AG10803 (cell line): ENCODE measurements around the gene RILPL2.

Experiments used
- DNase-seq: peaks from one replicate; pipeline ENCODE4 v3.0.0; 2010; ENCODE audit warnings: low read depth
- H3K4me3 ChIP-seq: 2 replicates; pipeline ENCODE4 v1.5.1; 2011; ENCODE audit warnings: mild to moderate bottlenecking, low read length, control low read depth
- TF ChIP-seq, protein P1 (sequence below): conservative IDR thresholded peaks from 2 replicates; pipeline ENCODE4 v1.5.1; 2011; ENCODE audit warnings: mild to moderate bottlenecking, low read length, control low read depth, inconsistent platforms

Gene RILPL2

DNA sequence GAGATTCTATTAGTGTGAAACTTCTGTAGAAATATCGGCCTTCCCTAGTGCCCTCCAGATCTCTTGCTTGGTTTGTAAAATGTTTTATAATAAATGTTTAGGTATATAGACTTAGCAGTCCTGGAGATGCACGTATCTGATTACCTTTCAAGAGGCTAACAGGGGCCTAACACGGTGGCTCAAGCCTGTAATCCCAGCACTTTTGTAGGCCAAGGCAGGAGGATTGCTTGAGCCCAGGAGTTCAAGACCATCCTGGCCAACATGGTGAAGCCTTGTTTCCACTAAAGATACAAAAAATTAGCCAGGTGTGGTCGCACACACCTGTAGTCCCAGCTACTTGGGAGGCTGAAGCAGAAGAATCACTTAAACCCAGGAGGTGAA, 9.8 kb upstream of the RILPL2 start:
- H3K4me3 ChIP-seq, result no peak overlapping the region
- TF ChIP-seq, protein P1, sequence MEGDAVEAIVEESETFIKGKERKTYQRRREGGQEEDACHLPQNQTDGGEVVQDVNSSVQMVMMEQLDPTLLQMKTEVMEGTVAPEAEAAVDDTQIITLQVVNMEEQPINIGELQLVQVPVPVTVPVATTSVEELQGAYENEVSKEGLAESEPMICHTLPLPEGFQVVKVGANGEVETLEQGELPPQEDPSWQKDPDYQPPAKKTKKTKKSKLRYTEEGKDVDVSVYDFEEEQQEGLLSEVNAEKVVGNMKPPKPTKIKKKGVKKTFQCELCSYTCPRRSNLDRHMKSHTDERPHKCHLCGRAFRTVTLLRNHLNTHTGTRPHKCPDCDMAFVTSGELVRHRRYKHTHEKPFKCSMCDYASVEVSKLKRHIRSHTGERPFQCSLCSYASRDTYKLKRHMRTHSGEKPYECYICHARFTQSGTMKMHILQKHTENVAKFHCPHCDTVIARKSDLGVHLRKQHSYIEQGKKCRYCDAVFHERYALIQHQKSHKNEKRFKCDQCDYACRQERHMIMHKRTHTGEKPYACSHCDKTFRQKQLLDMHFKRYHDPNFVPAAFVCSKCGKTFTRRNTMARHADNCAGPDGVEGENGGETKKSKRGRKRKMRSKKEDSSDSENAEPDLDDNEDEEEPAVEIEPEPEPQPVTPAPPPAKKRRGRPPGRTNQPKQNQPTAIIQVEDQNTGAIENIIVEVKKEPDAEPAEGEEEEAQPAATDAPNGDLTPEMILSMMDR, result no peak
- no peak for DNase-seq

DNA sequence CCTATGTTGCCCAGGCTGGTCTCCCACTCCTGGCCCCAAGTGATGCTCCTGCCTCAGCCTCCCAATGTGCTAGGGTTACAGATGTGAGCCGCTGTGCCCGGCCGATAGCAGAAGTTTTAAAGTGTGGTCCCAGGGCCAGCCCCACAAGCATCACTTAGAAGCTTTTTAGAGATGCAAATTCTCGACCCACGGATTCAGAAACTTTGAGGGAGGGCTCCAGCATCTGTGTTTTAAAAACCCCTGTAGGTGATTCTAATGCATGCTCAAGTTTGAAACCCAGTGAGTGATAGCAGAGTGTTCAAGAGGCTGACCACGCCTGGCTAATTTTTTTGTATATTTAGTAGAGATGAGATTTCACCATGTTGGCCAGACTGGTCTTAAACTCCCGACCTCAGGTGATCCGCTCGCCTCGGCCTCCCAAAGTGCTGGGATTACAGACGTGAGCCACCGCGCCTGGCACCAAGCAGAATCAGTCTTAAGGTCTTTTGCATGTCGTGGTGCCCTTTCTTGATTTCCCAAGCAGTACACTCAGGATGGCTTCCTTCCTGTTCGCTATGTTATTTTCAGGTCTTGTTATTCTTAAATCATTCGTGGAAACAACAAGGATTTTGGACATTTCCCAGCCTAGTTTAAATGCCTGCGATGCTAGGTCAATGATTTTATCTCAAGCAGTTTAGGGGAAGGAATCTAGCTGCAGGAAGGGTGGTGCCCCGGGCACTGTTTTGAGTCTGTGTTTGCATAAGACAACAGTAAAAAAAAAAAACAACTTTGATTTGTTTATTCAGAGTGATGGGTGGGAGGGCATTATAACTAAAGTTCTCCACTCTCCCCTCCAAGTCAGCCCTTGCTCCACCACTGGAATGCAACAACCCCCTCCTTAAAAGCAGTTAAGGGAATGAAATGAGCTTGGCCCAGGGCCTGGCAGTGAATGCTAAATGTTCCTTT, 9.2 kb upstream of the RILPL2 start:
- TF ChIP-seq, protein P1, result no peak
- DNase-seq, result peak; percentile 77
- H3K4me3 ChIP-seq, result no peak overlapping the region

DNA sequence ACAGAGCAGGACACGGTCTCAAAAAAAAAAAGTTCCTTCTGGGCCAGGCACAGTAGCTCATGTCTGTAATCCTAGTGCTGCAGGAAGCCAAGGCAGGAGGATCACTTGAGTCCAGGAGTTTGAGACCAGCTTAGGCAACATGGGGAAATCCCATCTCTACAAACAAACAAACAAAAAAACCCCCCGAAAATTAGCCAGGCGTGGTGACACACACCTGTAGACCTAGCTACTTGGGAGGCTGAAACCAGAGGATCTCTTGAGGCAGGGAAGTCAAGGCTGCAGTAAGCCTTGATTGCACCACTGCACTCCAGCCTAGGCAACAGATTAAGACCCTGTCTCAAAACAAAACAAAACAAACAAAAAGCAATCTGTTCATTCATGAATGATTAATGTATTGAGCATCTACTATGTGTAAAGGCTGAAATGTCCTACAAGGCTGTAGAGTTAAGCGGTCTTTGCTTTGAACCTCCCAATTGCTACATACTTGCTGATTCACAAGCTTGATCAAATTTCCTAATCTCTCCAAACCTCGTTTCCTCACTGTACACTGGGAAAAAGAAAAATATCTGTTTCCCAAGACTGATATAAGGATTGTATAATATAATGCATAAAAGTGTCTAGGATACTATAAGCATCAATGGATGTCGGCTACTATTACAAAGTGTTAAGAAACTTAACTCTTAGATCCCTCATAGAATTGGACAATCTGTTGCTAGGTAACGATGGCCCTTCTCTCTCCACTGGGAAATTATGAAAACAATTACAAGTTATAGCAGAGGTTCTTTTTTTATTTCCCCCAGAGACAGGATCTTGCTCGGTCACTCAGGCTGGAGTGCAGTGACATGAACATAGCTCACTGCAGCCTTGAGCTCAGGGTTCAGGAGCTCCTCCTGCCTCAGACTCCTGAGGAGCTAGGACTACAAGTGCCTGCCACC, 7.9 kb upstream of the RILPL2 start:
- peak; percentile 69 for DNase-seq
- no peak overlapping the region for H3K4me3 ChIP-seq
- TF ChIP-seq, protein P1, result no peak

GRCh38 chr12:123442774-123443173, 6.3 kb upstream of the RILPL2 start:
- no peak for DNase-seq
- TF ChIP-seq, protein P1, result no peak
- H3K4me3 ChIP-seq, result no peak overlapping the region

DNA sequence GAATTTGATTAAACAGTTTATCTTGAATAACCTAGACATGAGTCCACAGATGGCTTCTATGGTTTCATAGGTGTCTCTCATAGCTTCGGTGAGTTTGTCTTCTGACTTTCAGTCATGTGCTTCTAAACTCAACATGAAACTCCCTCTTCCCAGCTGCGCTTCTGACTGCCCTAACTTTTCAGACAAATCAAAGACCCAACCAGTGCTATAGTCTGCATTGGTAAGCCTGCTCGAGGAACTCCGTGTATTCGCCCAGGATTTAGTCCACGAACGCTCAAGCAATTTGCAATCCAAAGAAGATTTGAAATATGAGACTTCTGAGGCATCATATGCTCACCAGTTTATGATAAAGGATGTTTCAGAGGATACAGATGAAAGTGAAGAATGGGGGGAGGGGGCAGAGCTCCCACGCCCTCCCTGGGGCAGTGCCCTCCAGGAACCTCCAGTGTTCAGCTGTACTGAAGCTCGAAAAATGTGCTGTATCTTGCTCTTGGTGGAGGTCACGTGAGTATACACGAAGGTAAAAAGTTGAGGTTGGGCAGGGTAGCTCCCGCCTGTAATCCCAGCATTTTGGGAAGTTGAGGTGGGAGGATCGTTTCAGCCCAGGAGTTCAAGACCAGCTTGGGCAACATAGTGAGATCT, 5.2 kb upstream of the RILPL2 start:
- no peak for DNase-seq
- TF ChIP-seq, protein P1, result no peak
- no peak overlapping the region for H3K4me3 ChIP-seq

DNA sequence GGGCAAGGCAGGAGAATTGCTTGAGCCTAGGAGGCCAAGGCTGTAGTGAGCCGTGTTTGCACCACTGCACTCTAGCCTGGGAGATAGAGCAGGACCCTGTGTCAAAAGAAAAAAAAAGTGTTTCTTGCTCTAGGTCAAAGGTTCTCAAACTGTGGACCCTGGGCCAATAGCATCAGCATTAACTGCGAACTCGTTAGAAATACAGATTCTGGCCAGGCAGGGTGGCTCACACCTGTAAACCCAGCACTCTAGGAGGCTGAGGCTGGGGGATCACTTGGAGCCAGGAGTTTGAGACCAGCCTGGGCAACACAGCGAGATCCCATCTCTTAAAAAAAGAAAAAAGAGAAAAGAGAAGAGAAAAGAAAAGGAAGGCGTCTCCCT, 858 bp downstream of the RILPL2 start:
- TF ChIP-seq, protein P1, result no peak
- peak overlapping the region; percentile 89 for H3K4me3 ChIP-seq
- DNase-seq, result no peak
